Measurements from ENCODE around the gene FABP7.
"Not testable (repeated sequence)": the region's sequence is repeated elsewhere in the genome, so short reads cannot be mapped to it uniquely, and the experiment has no call there.

The FABP7 gene

GRCh38 chr6:122779667-122780066, at the start of gene FABP7:
FABP7 (plus strand) TSS chr6:122779716; CDS start chr6:122779795, 79 bp downstream.
- no peak for DNase-seq

GRCh38 chr6:122730334-122730733, 49.2 kb upstream of the FABP7 start:
- no peak for DNase-seq

GRCh38 chr6:122730775-122731386, 48.6 kb upstream of the FABP7 start:
- peak; percentile 49 for DNase-seq

- DNase-seq = no peak
Observed at GRCh38 chr6:122733259-122733658, 46.3 kb upstream of the FABP7 start.

- no peak for DNase-seq
Observed at GRCh38 chr6:122734529-122735395, 44.8 kb upstream of the FABP7 start.

- peak; percentile 74 for DNase-seq
Observed at GRCh38 chr6:122735582-122735981, 43.9 kb upstream of the FABP7 start.

- DNase-seq = no peak
Observed at GRCh38 chr6:122736163-122736562, 43.4 kb upstream of the FABP7 start.

- DNase-seq = no peak
Observed at GRCh38 chr6:122736616-122737015, 42.9 kb upstream of the FABP7 start.

- no peak for DNase-seq
Observed at GRCh38 chr6:122740091-122740490, 39.4 kb upstream of the FABP7 start.

- DNase-seq = no peak
Observed at GRCh38 chr6:122740936-122741335, 38.6 kb upstream of the FABP7 start.

- not testable (repeated sequence) for DNase-seq
Observed at GRCh38 chr6:122744247-122744646, 35.3 kb upstream of the FABP7 start.

GRCh38 chr6:122744856-122745255, 34.7 kb upstream of the FABP7 start:
- DNase-seq = peak; percentile 68

GRCh38 chr6:122746688-122747087, 32.8 kb upstream of the FABP7 start:
- DNase-seq = no peak

GRCh38 chr6:122747573-122747972, 31.9 kb upstream of the FABP7 start:
- DNase-seq = no peak

GRCh38 chr6:122748945-122749344, 30.6 kb upstream of the FABP7 start:
- not testable (repeated sequence) for DNase-seq

- no peak for DNase-seq
Observed at GRCh38 chr6:122749451-122750050, 30.0 kb upstream of the FABP7 start.

- DNase-seq = no peak
Observed at GRCh38 chr6:122751326-122751725, 28.2 kb upstream of the FABP7 start.

- no peak for DNase-seq
Observed at GRCh38 chr6:122752459-122752858, 27.1 kb upstream of the FABP7 start.

GRCh38 chr6:122753000-122753687, 26.4 kb upstream of the FABP7 start:
- no peak for DNase-seq

GRCh38 chr6:122753688-122754056, 25.8 kb upstream of the FABP7 start:
- DNase-seq = no peak

- no peak for DNase-seq
Observed at GRCh38 chr6:122754191-122754731, 25.3 kb upstream of the FABP7 start.

- DNase-seq = no peak
Observed at GRCh38 chr6:122755901-122756300, 23.6 kb upstream of the FABP7 start.

- no peak for DNase-seq
Observed at GRCh38 chr6:122758927-122759334, 20.6 kb upstream of the FABP7 start.
